GM21717 (cell line): ENCODE results near the gene ADCY2.
A peak's percentile ranks its signal among the peaks of the same experiment; 100 is the strongest.

Experiments used
- ATAC-seq: cut with Tn5 transposase; IDR thresholded peaks from one replicate; pipeline ENCODE4 v1.9.1; 2021; ENCODE audit warnings: mild to moderate bottlenecking, moderate library complexity; ENCODE audit not compliant: unreplicated experiment

ADCY2 gene

GRCh38 chr5:7852542-7852941, 456.6 kb downstream of the ADCY2 start:
- no peak for ATAC-seq

- no peak for ATAC-seq
Measured at GRCh38 chr5:7852988-7853387, 457.1 kb downstream of the ADCY2 start.

GRCh38 chr5:7855611-7856010, 459.7 kb downstream of the ADCY2 start:
- ATAC-seq: no peak

GRCh38 chr5:7856855-7857254, 460.9 kb downstream of the ADCY2 start:
- no peak for ATAC-seq

GRCh38 chr5:7857361-7857760, 461.4 kb downstream of the ADCY2 start:
- no peak for ATAC-seq

- ATAC-seq: no peak
Measured at GRCh38 chr5:7857926-7858632, 462.1 kb downstream of the ADCY2 start.

GRCh38 chr5:7866196-7866595, 470.3 kb downstream of the ADCY2 start:
- no peak for ATAC-seq

- ATAC-seq: no peak
Measured at GRCh38 chr5:7867260-7867659, 471.3 kb downstream of the ADCY2 start.

GRCh38 chr5:7868427-7868772, 472.5 kb downstream of the ADCY2 start:
- no peak for ATAC-seq

GRCh38 chr5:7868773-7869473, 473.0 kb downstream of the ADCY2 start, which contains the start of the genes FASTKD3 and MTRR:
FASTKD3 (minus strand) TSS chr5:7869031; CDS start chr5:7868083, 948 bp downstream.
MTRR (plus strand) TSS chr5:7869148; CDS start chr5:7870795, 1,647 bp downstream.
- ATAC-seq: peak; percentile 97

- ATAC-seq: peak; percentile 44
Measured at GRCh38 chr5:7869474-7870136, 473.7 kb downstream of the ADCY2 start.

GRCh38 chr5:7871653-7872052, 475.7 kb downstream of the ADCY2 start:
- ATAC-seq: no peak

- ATAC-seq: no peak
Measured at GRCh38 chr5:7872517-7873130, 476.7 kb downstream of the ADCY2 start.

- ATAC-seq: no peak
Measured at GRCh38 chr5:7873216-7873615, 477.3 kb downstream of the ADCY2 start.

GRCh38 chr5:7874639-7875038, 478.7 kb downstream of the ADCY2 start:
- no peak for ATAC-seq

GRCh38 chr5:7875151-7875550, 479.2 kb downstream of the ADCY2 start:
- no peak for ATAC-seq

- peak; percentile 51 for ATAC-seq
Measured at GRCh38 chr5:7876867-7877266, 480.9 kb downstream of the ADCY2 start.

GRCh38 chr5:7877851-7878250, 481.9 kb downstream of the ADCY2 start:
- no peak for ATAC-seq

- peak; percentile 95 for ATAC-seq
Measured at GRCh38 chr5:7878381-7878873, 482.5 kb downstream of the ADCY2 start.
